Stimulated activated CD8-positive, alpha-beta memory T cell treated with anti-CD3 and anti-CD28 coated beads, Interleukin-12 subunit alpha, Interleukin-12 subunit beta, amount 100 ng/mL, for 24 hours (primary cell): ENCODE measurements around the gene DND1.
"Not testable (repeated sequence)": the region's sequence is repeated elsewhere in the genome, so short reads cannot be mapped to it uniquely, and the experiment has no call there.

ENCODE experiments used
- DNase-seq: peaks from one replicate; pipeline ENCODE4 v3.0.0-alpha.2; 2020; ENCODE audit errors: extremely low read depth

DND1 gene

GRCh38 chr5:140673187-140673976 is at the start of gene DND1:
DND1 (minus strand) TSS chr5:140673576; CDS start chr5:140673542, 34 bp downstream.
- no peak for DNase-seq

GRCh38 chr5:140721395-140721794 is 48.0 kb upstream of the DND1 start:
- not testable (repeated sequence) for DNase-seq

GRCh38 chr5:140720738-140721137 is 47.4 kb upstream of the DND1 start:
- DNase-seq = not testable (repeated sequence)

GRCh38 chr5:140718266-140718592 is 44.9 kb upstream of the DND1 start:
- DNase-seq = no peak

GRCh38 chr5:140716238-140716637 is 42.9 kb upstream of the DND1 start:
- not testable (repeated sequence) for DNase-seq

- no peak for DNase-seq
These were observed 40.3 kb upstream of the DND1 start for GRCh38 chr5:140713562-140714094.

- no peak for DNase-seq
These were observed 38.4 kb upstream of the DND1 start for GRCh38 chr5:140711794-140712193.

GRCh38 chr5:140710899-140711552 is 37.6 kb upstream of the DND1 start:
- DNase-seq = peak; percentile 69

GRCh38 chr5:140708787-140709186 is 35.4 kb upstream of the DND1 start:
- not testable (repeated sequence) for DNase-seq

GRCh38 chr5:140707812-140708211 is 34.4 kb upstream of the DND1 start:
- DNase-seq = no peak

- DNase-seq = peak; percentile 78
These were observed 27.1 kb upstream of the DND1 start, which contains the start of gene ZMAT2 for GRCh38 chr5:140700177-140701144. ZMAT2 (plus strand) TSS chr5:140700447; CDS start chr5:140700461, 14 bp downstream.

GRCh38 chr5:140696891-140697492 is 23.6 kb upstream of the DND1 start:
- DNase-seq = no peak

GRCh38 chr5:140694276-140694675 is 20.9 kb upstream of the DND1 start:
- no peak for DNase-seq

- peak; percentile 64 for DNase-seq
These were observed 17.9 kb upstream of the DND1 start, which contains the start of the genes HARS1 and HARS2 for GRCh38 chr5:140690941-140691924. HARS1 (minus strand) TSS chr5:140691370; CDS start chr5:140691304, 66 bp downstream. HARS2 (plus strand) TSS chr5:140691455; CDS start chr5:140691649, 194 bp downstream.

GRCh38 chr5:140690376-140690932 is 17.1 kb upstream of the DND1 start:
- no peak for DNase-seq

GRCh38 chr5:140678993-140679392 is 5.6 kb upstream of the DND1 start:
- no peak for DNase-seq

GRCh38 chr5:140677947-140678346 is 4.6 kb upstream of the DND1 start:
- no peak for DNase-seq

GRCh38 chr5:140674629-140675028 is 1.3 kb upstream of the DND1 start:
- DNase-seq = no peak

- no peak for DNase-seq
These were observed 835 bp upstream of the DND1 start for GRCh38 chr5:140674211-140674610.
